ENCODE data around the gene LAMA5.

LAMA5 gene

DNA sequence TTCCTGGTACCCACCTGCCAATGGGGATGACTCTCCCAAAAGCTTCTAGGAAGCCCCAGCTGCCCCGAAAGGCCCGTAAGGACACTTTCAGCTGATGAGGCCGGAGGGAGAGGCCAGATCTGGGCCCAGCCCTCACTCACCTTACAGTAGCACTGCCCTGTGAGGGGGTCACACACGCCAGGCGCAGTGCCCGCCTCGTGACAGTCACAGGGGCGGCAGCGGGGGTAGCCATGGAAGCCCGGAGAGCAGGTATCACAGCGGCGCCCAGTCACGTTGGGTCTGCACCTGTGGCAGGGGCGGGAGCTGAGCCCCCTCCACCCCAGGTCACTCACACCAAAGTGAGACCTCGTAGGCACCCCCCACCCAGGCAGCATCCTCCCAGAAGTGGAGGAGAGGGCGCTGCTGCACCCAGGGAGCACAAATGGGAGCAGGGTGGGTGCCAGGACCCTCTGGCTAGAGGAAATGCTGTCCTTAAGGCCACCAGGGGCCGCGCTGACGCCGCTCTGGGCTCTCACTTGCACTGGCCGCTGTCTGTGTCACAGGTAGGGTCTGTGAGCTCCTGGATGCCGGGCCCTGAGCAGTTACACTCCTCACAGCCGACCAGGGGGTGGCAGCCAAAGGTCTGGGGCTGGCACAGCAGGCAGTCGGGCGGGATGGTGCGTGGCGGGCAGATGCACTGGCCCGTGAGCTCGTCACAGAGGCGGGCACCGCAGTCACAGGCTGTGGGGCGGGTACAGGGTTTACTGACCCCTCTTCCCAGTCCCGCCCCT lies 39.2 kb downstream of the LAMA5 start:
- no peak for DNase-seq

- no peak for DNase-seq
Observed at GRCh38 chr20:62326959-62327725, 40.0 kb downstream of the LAMA5 start.

DNA sequence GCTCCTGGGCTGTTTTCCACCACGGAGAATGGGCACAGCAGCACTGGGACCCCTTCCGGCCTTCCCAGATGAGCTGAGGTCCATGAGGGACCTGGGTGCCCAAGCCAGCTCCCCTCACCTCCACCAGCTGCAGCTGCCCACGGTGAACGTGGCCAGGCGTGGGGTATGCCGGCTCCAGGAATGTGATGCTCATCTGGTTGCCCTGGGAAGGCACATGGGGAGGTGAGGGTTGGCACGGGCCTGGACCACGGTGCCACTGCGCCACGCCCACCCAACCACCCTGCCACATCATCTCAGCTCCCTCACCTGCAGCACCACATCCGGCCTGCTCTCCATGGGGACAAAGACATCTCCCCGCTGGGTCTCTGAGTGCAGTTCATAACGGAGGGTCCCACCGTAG lies 40.6 kb downstream of the LAMA5 start:
- DNase-seq, result no peak

DNA sequence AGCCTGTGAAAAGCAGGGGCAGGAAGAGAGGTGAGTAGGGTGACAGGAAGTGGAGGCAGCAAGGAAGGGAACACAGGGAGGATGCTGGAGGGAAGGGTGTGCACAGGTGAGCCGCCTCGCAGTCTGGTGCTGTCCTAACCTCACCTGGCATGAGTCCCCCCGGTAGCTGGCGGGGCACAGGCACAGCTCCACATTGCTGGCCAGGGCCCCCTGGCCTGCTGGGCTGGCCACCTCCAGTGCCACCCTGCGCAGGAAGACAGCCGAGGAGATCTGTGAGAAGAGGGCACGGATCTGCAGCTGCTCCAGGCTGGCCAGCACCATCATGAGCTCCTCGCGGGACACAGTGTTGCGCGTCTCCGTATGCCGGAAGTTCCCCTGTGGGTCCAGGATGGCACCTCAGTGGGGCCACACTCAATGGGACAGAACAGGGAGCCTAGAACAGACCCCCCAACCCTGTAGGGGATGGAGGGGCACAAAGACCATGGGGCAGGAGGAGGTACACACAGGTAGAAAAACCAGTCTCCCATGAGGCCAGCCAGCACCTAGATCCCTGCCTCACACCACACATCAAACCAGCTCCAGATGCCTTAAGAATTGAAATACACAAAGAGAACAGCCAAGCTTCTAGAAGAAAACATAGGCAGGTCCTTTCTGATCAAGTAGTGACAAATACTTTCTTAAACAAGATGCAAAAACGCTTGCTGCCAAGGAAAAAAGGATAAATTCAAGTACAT lies 41.8 kb downstream of the LAMA5 start:
- no peak for DNase-seq

GRCh38 chr20:62323980-62324906 lies 42.9 kb downstream of the LAMA5 start:
- no peak for DNase-seq

GRCh38 chr20:62323146-62323979 lies 43.7 kb downstream of the LAMA5 start:
- DNase-seq, result no peak

- no peak for DNase-seq
Observed at GRCh38 chr20:62322492-62323041, 44.5 kb downstream of the LAMA5 start.

DNA sequence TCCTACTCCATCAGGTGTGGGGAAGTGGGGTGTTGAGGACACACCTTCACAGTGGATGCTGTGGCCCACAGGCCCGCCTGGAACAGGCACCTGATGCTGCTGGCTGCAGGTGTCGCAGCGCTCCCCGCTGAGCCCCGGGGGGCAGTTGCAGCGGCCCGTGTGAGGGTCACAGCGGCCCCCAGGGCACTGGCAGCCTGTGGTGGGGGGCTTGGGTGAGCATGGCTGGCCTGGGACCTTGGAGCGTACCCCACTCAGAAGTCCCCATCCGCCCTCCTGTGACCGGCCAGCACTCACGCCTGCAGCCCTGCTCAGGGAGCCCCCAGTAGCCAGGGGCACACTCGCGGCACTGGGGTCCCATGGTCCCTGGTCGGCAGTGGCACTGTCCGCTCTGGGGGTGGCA lies 45.1 kb downstream of the LAMA5 start:
- DNase-seq, result no peak

DNA sequence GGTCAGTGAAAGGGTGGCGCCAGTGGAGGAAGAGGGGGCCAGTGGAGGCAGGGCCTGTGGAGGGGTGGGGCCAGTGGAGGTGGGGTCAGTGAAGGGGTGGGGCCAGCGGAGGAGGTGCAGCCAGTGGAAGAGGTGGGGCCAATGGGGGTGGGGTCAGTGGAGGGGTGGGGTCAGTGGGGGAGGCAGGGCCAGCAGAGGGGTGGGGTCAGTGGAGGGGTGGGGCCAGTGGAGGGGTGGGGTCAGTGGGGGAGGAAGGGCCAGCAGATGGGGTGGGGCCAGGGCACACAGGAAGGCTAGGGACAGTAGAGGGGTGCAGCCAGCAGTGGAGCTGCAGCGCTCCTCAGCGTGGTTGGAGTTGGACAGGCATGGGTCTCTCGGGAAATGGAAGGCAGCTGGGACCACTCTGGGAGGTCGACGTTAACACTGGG lies 45.6 kb downstream of the LAMA5 start:
- no peak for DNase-seq

GRCh38 chr20:62320581-62321354 lies 46.3 kb downstream of the LAMA5 start:
- DNase-seq, result no peak

- no peak for DNase-seq
Observed at GRCh38 chr20:62319346-62319909, 47.7 kb downstream of the LAMA5 start.

DNA sequence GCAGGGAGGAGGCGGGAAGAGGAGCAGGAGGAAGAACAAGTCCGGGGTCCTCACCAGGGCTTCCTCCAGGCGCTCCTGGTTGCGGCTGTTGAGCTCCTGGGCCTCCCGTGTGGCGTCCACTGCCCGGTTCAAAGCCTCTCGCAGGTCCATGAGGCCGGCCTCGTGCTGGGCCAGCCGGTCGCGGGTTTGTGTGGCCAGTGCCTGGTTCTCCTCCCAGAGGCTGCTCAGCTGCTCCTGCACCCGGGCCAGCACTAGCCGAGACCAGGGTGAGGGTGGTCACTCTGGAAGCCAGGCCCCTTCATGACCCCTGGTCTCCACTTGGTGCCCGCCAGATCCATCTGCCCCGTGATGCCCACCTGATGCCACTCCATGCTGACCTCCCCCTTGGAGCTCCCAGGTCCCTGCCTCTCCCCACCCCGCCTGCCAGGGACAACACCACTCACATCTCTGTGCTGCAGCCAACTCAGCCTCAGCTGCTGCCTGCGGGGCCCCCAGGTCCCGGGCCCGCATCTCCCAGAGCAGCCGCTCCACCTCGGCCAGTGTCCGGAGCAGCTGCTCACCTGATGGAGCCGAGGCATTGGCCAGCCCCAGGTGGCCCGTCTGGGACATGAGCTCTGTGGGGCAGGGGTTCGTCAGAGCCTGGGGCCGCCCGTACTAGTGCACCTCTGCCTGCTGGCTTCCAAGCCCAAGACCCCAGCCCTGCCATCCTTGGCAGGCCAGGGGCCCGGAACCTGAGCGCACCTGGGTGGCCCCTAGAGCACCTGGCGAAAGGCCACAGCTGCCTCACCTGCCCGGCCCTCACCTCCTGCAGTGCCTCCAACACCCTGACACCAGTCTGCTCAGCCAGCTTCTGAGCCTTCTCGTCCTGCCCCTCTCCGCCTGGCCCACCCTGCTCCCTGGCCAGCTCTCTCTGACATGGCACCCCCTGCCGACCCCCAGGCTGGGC lies 48.4 kb downstream of the LAMA5 start:
- DNase-seq, result no peak

GRCh38 chr20:62317167-62317655 lies 49.9 kb downstream of the LAMA5 start:
- no peak for DNase-seq

- no peak for DNase-seq
Observed at GRCh38 chr20:62316331-62317166, 50.6 kb downstream of the LAMA5 start.

DNA sequence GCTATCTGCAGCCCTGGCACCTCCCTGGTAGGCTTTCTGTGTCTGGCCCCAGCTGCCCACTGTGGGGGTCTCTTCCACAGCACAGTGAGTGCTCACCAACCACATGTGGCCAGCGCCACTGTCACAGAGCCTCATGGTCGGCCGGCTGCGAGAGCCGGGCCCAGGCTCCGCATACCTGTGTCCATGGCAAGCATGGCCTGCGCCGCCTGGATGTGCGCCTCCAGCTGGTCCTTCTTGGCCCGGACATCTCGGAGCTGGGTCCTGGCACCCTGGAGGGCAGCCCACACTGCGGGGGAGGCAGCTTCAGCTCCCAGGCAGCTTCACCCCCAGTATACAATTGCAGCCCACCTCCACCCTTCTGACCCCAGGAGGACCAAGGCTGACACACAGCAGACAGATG lies 51.3 kb downstream of the LAMA5 start:
- DNase-seq, result no peak

DNA sequence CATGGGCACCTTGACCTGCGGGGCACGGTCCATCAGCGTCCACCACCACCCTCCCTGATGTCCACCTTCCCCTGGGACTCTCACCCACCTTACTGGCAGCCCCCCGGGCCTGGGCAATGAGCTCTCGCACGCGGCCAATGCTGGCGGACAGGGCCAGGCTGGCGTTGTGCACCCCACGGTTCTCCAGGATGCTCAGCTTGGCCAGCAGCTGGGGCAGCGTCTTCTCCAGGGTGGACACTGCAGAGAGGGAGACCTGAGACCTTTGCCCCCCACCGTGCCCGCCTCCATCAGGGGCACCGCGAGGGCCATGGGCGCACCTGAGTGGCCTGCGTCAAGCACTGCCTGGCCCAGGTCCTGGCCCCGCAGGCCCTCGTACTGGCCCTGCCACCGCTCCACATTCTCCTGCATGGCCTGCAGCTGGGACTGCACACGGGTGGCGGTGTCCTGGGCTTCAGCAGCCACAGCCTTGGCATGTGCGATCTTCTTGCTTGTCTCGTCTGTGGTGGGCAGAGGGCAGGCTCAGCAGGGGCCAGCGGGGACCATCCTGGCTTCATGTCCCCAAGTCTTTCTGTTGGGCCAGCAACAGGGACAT lies 52.3 kb downstream of the LAMA5 start:
- DNase-seq, result no peak

- no peak for DNase-seq
Observed at GRCh38 chr20:62314339-62314638, 52.8 kb downstream of the LAMA5 start.
